Measurements from ENCODE around the gene MAP7D1. TPM values are rescaled to one million over a fixed set of nuclear protein-coding genes. Genes with fewer than 3 reads are reported as not detected.

The MAP7D1 gene
- total RNA-seq, 3 donors from 2014 or later (not counting 1 experiment from before 2014, with no cell fraction given), result 213 to 232 (median 230) TPM

DNA sequence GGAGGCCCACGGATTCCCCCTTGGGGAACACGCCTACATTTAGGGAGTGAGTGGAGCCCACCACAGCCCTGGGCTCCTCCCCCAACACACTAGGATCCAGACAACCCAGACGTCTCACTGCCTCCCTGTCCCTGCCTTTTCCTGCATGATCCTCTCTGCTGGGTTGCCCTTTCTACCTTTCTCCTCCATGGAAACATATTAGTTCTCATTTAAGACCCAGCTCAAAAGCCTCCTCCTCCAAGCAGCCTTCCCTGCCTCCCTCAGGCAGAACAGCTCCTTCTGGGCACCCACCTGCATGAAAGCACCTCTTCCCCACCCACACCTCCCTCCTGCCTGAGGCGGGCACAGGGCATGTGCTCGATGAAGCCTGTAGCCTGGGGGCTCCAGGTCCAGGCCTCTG is 41.6 kb upstream of the MAP7D1 start:
- Mint-ChIP-seq H3K36me3 (no peaks in the 10 kb centered on the region), H3K27me3 (ENCODE audit: low read depth in 2 of 2) (no peaks in the 10 kb centered on the region), H3K4me3 (no peak overlapping the region), H3K27ac (no peak overlapping the region), H3K9me3 (no peaks in the 10 kb centered on the region), H3K4me1 (peaks cover under 1% of the 10 kb centered on the region in 2 donors)
- no peak for TF ChIP-seq CTCF (IDR thresholded peaks at IDR 0.05)
- intact Hi-C loops (cut with micrococcal nuclease), result no loop called here
- Histone ChIP-seq H3K27me3 (ENCODE audit: control insufficient read depth, insufficient read depth, low read length) (no peaks in the 10 kb centered on the region), H3K4me3 (ENCODE audit: low read length) (no peak overlapping the region), H3K9me3 (ENCODE audit: control insufficient read depth, insufficient read depth, low read length) (no peaks in the 10 kb centered on the region), H3K36me3 (ENCODE audit: control insufficient read depth, insufficient read depth, low read length) (no peaks in the 10 kb centered on the region), H3K27ac (ENCODE audit: low read length) (no peak overlapping the region), H3K4me1 (ENCODE audit: control insufficient read depth, insufficient read depth, low read length) (peaks cover 10% of the 10 kb centered on the region)
- no peak for DNase-seq
- WGBS (ENCODE audit: insufficient coverage), result 66% methylated on average over 5 of the region's 5 CpGs
- no peak for ATAC-seq

DNA sequence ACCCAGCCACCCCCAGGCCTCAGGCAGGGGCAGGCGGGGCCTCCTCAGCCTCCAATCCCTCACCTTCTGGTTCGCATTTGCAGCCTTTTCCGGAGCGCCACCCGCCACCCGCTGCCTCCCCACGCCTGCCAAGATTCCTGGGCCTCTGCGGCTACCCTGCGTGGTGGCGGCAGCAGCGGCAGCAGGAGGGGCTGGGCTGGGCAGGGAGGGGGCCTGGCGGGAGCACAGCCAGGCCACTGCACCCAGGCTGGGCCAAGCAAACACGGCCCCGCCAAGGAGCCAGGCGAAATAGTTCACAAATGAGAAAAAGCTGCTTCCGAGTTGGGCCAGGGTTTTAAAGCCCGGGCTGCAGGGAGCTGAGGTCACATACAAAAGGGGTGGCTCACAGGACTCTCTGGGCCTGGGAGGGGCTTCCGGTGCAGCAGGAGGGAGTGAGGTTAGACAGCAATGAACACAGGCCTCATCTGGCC is 40.7 kb upstream of the MAP7D1 start:
- no peak overlapping the region for H3K27ac Mint-ChIP-seq
- no peaks in the 10 kb centered on the region for H3K4me1 Mint-ChIP-seq
- intact Hi-C loops (cut with micrococcal nuclease), result no loop called here

GRCh38 chr1:36115931-36116330 is 40.0 kb upstream of the MAP7D1 start:
- Mint-ChIP-seq H3K36me3 (no peaks in the 10 kb centered on the region), H3K27me3 (ENCODE audit: low read depth in 2 of 2) (no peaks in the 10 kb centered on the region), H3K9me3 (no peaks in the 10 kb centered on the region), H3K4me1 (no peaks in the 10 kb centered on the region), H3K4me3 (no peak overlapping the region), H3K27ac (no peak overlapping the region)
- no peak for DNase-seq
- Histone ChIP-seq H3K9me3 (ENCODE audit: control insufficient read depth, insufficient read depth, low read length) (no peaks in the 10 kb centered on the region), H3K36me3 (ENCODE audit: control insufficient read depth, insufficient read depth, low read length) (no peaks in the 10 kb centered on the region), H3K27me3 (ENCODE audit: control insufficient read depth, insufficient read depth, low read length) (no peaks in the 10 kb centered on the region), H3K27ac (ENCODE audit: low read length) (no peak overlapping the region), H3K4me1 (ENCODE audit: control insufficient read depth, insufficient read depth, low read length) (peaks cover 15% of the 10 kb centered on the region), H3K4me3 (ENCODE audit: low read length) (no peak overlapping the region)
- WGBS (ENCODE audit: insufficient coverage), result 85% methylated on average over 5 of the region's 5 CpGs
- ATAC-seq, result peak in 1 of 3 donors; percentile 24
- intact Hi-C loops (cut with micrococcal nuclease), result no loop called here
- no peak for TF ChIP-seq CTCF (IDR thresholded peaks at IDR 0.05)

More for the DNA sequence above, 40.7 kb upstream of the MAP7D1 start:
- Histone ChIP-seq H3K27ac (ENCODE audit: low read length) (no peak overlapping the region), H3K36me3 (ENCODE audit: control insufficient read depth, insufficient read depth, low read length) (no peaks in the 10 kb centered on the region), H3K4me3 (ENCODE audit: low read length) (no peak overlapping the region), H3K9me3 (ENCODE audit: control insufficient read depth, insufficient read depth, low read length) (no peaks in the 10 kb centered on the region), H3K4me1 (ENCODE audit: control insufficient read depth, insufficient read depth, low read length) (peaks cover 15% of the 10 kb centered on the region), H3K27me3 (ENCODE audit: control insufficient read depth, insufficient read depth, low read length) (no peaks in the 10 kb centered on the region)
- no peak for TF ChIP-seq CTCF (IDR thresholded peaks at IDR 0.05)
- Mint-ChIP-seq H3K27me3 (ENCODE audit: low read depth in 2 of 2) (no peaks in the 10 kb centered on the region), H3K4me3 (no peak overlapping the region), H3K36me3 (no peaks in the 10 kb centered on the region), H3K9me3 (no peaks in the 10 kb centered on the region)
- DNase-seq, result no peak
- WGBS (ENCODE audit: insufficient coverage), result 82% methylated on average over 18 of the region's 18 CpGs
- ATAC-seq, result no peak

GRCh38 chr1:36116901-36117300 is 39.1 kb upstream of the MAP7D1 start:
- intact Hi-C loops (cut with micrococcal nuclease), result no loop called here
- DNase-seq, result no peak
- WGBS (ENCODE audit: insufficient coverage), result 94% methylated on average over 5 of the region's 5 CpGs

More at GRCh38 chr1:36116901-36117300, 39.1 kb upstream of the MAP7D1 start:
- Histone ChIP-seq H3K27ac (ENCODE audit: low read length) (no peak overlapping the region), H3K36me3 (ENCODE audit: control insufficient read depth, insufficient read depth, low read length) (no peaks in the 10 kb centered on the region), H3K27me3 (ENCODE audit: control insufficient read depth, insufficient read depth, low read length) (no peaks in the 10 kb centered on the region), H3K4me1 (ENCODE audit: control insufficient read depth, insufficient read depth, low read length) (peaks cover 15% of the 10 kb centered on the region), H3K9me3 (ENCODE audit: control insufficient read depth, insufficient read depth, low read length) (no peaks in the 10 kb centered on the region), H3K4me3 (ENCODE audit: low read length) (no peak overlapping the region)
- Mint-ChIP-seq H3K4me3 (no peak overlapping the region), H3K4me1 (no peaks in the 10 kb centered on the region), H3K9me3 (no peaks in the 10 kb centered on the region), H3K36me3 (no peaks in the 10 kb centered on the region), H3K27ac (no peak overlapping the region), H3K27me3 (ENCODE audit: low read depth in 2 of 2) (peaks cover 2 to 3% of the 10 kb centered on the region in 2 donors)
- TF ChIP-seq CTCF (IDR thresholded peaks at IDR 0.05), result no peak
- no peak for ATAC-seq
